Measurements from ENCODE around the gene TUBG1. TPM values are rescaled to one million over a fixed set of nuclear protein-coding genes. Genes with fewer than 3 reads are reported as not detected.

The TUBG1 gene
- total and polyA plus RNA-seq, 8 donors = 18.5 to 72.4 (median 45.7) TPM

DNA sequence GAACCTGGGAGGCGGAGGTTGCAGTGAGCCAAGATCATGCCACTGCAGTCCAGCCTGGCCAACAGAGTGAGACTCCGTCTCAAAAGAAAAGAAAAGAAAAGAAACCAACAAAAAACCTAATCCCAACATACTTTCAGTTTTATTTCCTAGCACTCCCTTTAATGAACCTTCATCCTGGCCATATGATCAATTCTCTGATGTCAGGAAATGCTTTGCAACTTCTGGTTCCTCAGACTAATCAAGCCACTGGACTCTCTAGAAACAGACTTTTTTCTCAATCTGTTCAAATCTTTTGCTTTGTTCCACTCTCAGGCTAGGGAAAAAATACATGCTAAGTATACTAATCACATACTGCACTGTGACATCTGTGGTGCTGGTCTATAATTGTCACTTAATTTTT is 18.6 kb upstream of the TUBG1 start:
- Histone ChIP-seq H3K36me3 (peaks cover 32 to 84% (median 78%) of the 10 kb centered on the region in 4 donors), H3K27me3 (no peaks in the 10 kb centered on the region), H3K9me3 (no peaks in the 10 kb centered on the region), H3K4me3 (no peak overlapping the region), H3K27ac (no peak overlapping the region), H3K4me1 (peaks cover 25 to 30% (median 28%) of the 10 kb centered on the region in 4 donors)
- no peak for TF ChIP-seq POLR2A (IDR thresholded peaks at IDR 0.05)
- TF ChIP-seq, protein P1, sequence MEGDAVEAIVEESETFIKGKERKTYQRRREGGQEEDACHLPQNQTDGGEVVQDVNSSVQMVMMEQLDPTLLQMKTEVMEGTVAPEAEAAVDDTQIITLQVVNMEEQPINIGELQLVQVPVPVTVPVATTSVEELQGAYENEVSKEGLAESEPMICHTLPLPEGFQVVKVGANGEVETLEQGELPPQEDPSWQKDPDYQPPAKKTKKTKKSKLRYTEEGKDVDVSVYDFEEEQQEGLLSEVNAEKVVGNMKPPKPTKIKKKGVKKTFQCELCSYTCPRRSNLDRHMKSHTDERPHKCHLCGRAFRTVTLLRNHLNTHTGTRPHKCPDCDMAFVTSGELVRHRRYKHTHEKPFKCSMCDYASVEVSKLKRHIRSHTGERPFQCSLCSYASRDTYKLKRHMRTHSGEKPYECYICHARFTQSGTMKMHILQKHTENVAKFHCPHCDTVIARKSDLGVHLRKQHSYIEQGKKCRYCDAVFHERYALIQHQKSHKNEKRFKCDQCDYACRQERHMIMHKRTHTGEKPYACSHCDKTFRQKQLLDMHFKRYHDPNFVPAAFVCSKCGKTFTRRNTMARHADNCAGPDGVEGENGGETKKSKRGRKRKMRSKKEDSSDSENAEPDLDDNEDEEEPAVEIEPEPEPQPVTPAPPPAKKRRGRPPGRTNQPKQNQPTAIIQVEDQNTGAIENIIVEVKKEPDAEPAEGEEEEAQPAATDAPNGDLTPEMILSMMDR (IDR thresholded peaks at IDR 0.05) = no peak
- no peak for TF ChIP-seq EP300 (IDR thresholded peaks at IDR 0.05)
- TF ChIP-seq POLR2AphosphoS5 (IDR thresholded peaks at IDR 0.05) = no peak
- DNase-seq = no peak
- WGBS, 5 donors = 85 to 93% (median 92%) methylated on average over 2 of the region's 2 CpGs
- intact Hi-C loops (cut with DNase I; ENCODE audit: low total_unique reads) = no loop called here

DNA sequence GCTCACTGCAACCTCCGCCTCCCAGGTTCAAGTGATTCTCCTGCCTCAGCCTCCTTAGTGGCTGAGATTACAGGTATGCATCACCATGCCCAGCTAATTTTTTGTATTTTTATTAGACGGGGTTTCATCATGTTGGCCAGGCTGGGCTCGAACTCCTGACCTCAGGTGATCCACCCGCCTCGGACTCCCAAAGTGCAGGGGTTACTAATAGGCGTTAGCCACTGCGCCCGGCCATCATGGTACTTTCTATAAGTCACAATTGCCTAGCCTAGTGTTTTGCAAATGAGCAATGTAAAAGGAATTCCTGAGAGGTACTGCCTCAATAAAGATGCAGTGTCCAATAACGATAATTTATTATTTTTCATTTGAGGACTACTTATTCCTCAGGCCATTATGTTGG is 18.1 kb upstream of the TUBG1 start:
- H3K4me1 ChIP-seq = peaks cover 22 to 25% (median 23%) of the 10 kb centered on the region in 4 donors
- TF ChIP-seq EP300 (IDR thresholded peaks at IDR 0.05) (no peak), POLR2AphosphoS5 (IDR thresholded peaks at IDR 0.05) (no peak), POLR2A (IDR thresholded peaks at IDR 0.05) (no peak)
- TF ChIP-seq, protein P1 (IDR thresholded peaks at IDR 0.05) = no peak
- no peak for DNase-seq
- 91 to 96% (median 95%) methylated on average over 9 of the region's 9 CpGs for WGBS, 5 donors
- no peak overlapping the region for H3K4me3 ChIP-seq
- no peak overlapping the region for H3K27ac ChIP-seq
- no peaks in the 10 kb centered on the region for H3K27me3 ChIP-seq
- intact Hi-C loops (cut with DNase I; ENCODE audit: low total_unique reads) = no loop called here
- no peaks in the 10 kb centered on the region for H3K9me3 ChIP-seq
- H3K36me3 ChIP-seq = peaks cover 29 to 84% (median 76%) of the 10 kb centered on the region in 4 donors

DNA sequence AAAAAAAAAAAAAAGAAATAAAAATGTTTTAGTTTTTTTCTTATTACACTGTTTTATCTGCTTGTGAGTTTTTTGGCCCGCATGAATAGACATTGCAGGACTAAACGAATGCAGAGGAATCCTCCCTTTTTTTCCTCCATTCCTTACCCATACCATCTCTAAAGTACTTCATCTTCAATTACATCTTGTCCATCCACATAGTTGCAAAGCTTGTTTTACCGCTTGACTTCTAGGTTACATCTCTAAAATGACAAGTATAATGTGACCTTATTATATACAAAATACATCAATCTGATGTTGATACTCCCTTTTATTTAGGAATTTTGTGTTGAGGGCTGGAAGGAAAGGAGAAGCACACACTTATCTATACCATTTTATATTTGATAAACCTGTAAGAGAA is 13.1 kb upstream of the TUBG1 start:
- H3K27ac ChIP-seq = no peak overlapping the region
- WGBS, 5 donors = 73 to 90% (median 86%) methylated on average over 3 of the region's 3 CpGs

DNA sequence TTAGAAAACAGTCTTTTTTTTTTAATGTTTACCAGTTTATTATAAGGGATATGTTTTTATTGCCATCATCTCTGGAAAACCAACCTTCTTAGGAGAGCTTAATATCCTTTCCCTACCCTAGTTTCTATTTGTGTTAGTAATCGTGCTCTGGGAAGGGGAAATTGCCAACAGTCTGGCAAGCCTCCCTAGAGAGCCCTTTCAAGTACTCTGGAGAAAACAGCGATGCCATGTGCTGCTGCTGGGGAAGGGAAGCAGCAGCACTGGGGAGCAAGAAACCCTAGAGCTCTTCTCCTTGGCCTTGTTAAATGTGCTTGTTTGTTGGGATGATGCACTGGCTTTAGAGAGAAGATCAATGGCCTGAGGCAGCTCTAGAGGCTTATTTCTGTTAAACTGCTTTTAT is 10.6 kb upstream of the TUBG1 start:
- H3K27me3 ChIP-seq = no peaks in the 10 kb centered on the region
- H3K4me1 ChIP-seq = peaks cover 0 to 30% (median 11%) of the 10 kb centered on the region in 4 donors
- H3K9me3 ChIP-seq = no peaks in the 10 kb centered on the region
- WGBS, 5 donors = 18 to 35% (median 24%) methylated on average over 2 of the region's 2 CpGs
- peaks cover 0 to 33% (median 30%) of the 10 kb centered on the region in 4 donors for H3K36me3 ChIP-seq
- intact Hi-C loops (cut with DNase I; ENCODE audit: low total_unique reads) = no loop called here
- peak in 1 of 2 donors; percentile 33 for DNase-seq
- TF ChIP-seq POLR2AphosphoS5 (IDR thresholded peaks at IDR 0.05) (no peak), EP300 (IDR thresholded peaks at IDR 0.05) (no peak)
- TF ChIP-seq, protein P1 (IDR thresholded peaks at IDR 0.05) = no peak
- H3K27ac ChIP-seq = peak overlapping the region in 1 of 5 donors; percentile 39
- H3K4me3 ChIP-seq = no peak overlapping the region

More for the DNA sequence above, 13.1 kb upstream of the TUBG1 start:
- intact Hi-C loops (cut with DNase I; ENCODE audit: low total_unique reads) = no loop called here
- TF ChIP-seq EP300 (IDR thresholded peaks at IDR 0.05) = no peak
- no peak for TF ChIP-seq POLR2AphosphoS5 (IDR thresholded peaks at IDR 0.05)
- TF ChIP-seq, protein P1 (IDR thresholded peaks at IDR 0.05) = no peak
- TF ChIP-seq POLR2A (IDR thresholded peaks at IDR 0.05) = no peak
- no peak for DNase-seq
- Histone ChIP-seq H3K36me3 (peaks cover 5 to 46% (median 31%) of the 10 kb centered on the region in 4 donors), H3K4me3 (no peak overlapping the region), H3K4me1 (peaks cover 0 to 23% (median 11%) of the 10 kb centered on the region in 4 donors), H3K27me3 (no peaks in the 10 kb centered on the region), H3K9me3 (no peaks in the 10 kb centered on the region)
